HL-60/S4 treated with phorbol 12-myristate 13-acetate at 8.2 ng/mL for 4 days and 3 days (cell line): ENCODE measurements around the gene KCNMA1.

ENCODE experiments used
- in situ Hi-C: fragments of 300-500 bp; cut with MboI; formaldehyde crosslinking; loops from 2 replicates; pipeline ENCODE4 v1.15.0; 2022; ENCODE audit warnings: low sequenced_read_pairs

KCNMA1 gene

DNA sequence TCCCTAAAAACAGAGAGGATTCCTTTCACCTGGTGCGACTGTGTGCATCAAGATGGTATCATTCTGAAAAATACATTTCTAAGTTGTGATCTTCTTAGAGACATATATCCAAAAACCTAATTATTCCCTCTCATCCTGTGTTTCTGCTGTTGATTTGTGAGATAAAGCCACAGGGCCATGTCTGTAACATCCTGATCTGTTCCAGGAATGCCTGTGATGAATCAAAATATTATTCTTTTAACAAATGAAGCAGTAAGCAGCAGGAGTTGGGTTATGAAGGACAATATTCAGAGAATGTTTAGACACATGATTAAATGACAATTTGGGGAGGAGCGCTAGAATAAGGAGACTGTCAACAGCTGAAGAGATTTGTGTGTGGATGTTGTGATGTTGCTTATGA is 731.4 kb downstream of the KCNMA1 start:
- in situ Hi-C loops = no loop called here

DNA sequence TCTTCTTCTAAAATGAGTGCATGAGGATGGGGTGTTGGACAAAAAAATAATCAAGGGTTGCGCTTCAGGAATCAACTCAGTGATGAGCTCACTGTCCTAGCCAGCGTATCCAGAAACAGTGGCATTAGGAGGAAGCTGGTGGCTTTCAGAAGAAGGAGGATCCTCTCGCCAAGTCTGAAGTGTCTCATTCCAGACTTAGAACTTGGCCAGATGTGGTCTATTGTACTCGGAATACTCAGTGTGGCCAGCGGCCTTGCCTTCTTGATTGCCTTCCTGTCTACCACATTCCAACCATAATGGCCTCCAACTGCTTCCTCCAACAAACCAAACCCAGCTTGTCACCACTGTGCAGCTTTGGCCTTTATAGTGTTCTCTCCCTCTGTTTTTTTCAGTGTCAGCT is 732.4 kb downstream of the KCNMA1 start:
- in situ Hi-C loops = no loop called here

DNA sequence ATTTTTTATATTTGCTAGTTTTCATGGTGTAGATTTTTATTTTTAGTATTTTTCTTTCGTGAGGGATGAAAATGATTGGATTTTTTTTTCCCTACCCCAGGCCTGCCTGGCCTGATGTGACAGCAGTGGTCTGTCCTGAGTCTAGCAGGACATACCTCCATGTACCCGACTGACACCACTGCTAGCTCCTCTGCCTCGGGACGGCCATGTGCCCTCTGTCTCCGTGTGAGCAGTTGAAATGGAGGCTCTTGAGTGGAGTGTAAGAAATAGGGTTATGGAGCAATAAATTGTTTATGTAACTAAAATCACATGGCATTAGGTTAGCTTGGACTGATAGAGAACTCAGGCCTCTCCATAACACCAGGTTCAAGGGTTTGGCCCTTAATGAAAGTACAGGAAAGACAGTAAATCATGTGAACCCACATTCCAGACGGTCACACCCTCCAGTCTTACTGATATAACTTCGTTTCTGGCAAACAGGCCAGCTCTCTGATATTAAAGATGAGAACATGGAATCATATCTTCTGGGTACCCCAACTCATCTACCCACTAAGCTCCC is 734.1 kb downstream of the KCNMA1 start:
- in situ Hi-C loops = no loop called here

DNA sequence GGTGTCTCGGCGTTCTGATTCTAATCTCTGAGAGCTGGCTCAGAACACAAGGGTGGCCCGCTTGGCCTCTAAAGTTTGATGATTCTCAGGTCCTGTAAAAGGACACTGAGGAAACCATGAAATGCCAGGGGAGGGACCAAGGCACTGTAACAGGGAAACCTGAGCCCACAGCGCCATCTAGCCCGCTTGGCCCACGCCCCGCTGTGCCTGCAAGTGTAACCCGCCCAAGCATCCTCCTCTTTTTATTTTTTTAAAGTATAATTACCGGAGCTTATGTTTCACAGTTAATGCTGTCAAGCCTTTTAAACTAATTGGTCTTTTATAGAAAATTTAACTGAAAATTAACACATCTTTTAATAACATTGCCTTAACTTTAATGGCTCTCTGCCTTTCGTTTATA is 734.7 kb downstream of the KCNMA1 start:
- in situ Hi-C loops = no loop called here

DNA sequence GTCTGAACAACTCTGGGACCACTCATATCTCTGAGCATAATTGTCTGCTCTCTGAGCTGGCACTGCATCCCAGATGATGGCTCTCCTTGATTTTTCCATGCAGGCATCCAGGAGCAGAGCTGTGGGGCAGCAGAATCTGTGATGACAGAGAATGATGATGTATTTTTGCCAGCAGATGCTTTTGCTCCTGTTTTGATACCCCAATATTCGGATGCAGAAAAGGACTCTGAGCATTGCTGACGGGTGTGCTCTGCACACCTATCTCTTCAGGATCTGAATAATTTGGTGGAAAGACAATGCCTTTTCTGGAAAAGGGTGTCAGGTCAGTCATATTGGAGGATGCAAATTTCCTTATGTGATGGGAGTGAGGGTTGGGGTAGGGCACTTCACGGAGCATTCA is 735.9 kb downstream of the KCNMA1 start:
- in situ Hi-C loops = no loop called here

DNA sequence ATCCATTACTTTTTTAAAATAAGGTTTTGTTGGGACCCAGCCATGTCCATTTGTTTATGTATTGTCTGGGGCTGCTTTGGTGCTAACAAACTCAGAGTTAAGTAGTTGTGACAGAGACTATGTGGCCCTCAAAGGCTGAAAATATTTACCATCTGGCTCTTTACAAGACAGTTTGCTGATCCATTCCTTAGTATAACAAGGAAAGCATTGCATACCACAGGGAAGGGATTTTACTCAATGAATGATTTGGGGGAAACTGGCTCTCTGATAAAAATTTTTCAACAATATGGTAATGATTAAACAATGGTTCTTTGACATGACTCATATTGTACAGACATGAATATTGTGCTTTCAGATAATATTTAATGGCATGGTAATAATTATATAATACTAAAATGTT is 738.1 kb downstream of the KCNMA1 start:
- in situ Hi-C loops = no loop called here

DNA sequence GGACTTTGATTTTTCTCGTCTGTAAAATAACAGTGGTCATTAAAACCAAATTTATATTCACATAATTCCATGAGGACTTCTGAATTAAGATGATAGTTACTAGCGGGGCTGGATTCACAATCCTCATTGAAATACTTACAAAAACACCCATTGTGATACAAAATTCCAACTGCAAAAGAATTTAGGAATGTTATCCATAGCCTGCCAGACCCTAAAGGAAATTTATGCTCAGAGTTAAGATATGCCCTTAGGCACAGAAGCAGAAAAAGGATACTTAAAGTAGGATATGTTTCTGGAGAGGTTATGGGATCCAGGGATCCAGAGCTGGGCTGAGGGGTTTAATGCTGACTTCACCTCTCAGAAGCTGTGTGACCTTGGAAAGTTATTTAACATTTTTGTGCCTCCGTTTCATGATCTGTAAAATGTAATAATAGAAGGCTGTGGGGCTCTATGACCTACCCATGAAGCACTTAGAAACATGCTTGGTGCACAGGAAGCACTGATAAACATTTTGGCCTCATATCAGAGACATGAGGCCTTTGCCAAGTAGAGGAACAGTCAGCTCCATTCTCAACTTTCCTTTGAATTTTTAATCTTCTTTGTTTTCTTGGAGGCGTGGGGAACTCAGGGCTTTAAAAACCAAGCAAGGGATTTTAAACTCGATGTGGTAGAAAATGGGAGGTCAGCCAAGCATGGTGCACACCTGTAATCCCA is 744.7 kb downstream of the KCNMA1 start:
- in situ Hi-C loops = no loop called here

DNA sequence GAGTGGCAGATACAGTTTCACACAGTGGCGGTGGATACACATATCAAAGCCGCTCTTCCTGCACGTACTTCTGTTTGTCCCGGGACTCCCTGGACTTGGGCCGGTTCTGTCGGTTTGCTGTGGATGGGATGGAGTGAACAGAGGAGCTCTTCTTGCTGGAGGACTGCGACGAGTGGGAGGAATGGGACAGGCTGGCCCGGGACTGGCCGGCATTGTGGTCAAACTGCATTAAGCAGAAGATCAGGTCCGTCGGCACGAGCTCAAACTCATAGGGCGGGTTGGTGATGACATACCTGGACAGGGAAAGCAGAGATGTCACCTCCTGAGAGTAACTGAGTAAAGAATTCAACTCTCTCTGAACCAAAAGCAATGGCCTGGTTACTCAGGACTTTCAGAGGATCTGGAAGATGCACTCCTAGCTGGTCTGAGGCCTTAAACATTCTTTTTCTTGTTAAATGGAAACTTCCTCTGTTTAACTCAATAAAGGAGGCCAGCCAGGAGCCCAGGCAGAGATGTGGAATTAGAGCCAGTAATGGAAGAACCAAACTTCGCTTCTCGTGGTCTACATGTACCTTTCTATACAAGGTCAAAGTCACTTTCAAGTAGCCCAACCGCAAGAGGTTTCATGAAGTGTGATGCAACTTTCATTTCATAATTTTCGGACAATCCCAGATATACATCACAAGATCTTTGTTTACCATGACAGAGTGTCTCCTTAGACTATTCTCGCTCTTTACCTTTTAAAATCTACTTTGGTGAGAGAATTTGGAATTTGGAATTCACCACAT is 750.2 kb downstream of the KCNMA1 start:
- in situ Hi-C loops = no loop called here

DNA sequence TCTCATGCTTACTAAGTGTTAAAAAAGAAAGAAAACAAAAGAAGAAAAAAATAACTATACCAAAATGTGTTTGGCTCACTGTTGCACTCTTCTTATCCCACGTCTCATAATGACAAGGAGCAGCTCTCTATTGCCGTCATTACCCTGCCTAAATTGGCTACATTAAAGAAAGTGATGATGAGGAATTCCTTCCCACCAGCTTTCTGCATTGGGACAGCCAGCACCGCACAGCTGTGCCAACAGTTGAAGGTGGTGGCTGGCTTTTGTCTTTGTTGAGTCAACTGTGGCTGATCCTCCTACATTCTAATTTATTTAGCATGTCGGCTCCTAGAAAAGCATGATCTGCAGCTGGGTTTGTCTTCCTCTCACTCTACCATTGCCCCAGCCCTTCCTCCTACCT is 751.8 kb downstream of the KCNMA1 start:
- in situ Hi-C loops = no loop called here

DNA sequence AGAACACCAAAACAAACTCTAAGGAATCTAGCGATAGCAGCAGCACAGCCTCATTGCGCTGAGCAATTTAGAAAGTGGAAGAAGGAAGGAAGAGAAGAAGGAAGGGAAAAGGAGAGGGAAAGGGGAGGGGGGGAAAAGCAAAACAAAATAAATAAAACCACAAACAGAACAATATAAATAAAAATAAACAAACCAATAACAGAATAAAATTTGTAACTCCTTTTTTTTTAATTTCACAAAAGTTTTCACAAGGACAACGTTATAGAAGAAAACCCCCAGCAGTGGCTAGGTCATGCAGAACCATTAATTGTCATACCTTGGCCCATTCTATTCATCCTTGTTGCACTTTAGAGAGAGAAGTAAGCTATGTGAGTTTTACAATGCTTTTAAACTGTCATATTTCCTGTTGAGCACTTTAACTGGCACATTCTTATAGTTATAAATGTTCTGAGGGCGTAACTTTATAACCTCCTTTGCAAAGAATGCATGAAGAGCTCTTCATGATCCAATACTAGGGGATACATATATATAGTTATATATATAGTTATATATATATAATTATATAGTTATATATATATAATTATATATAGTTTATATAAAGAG is 752.8 kb downstream of the KCNMA1 start:
- in situ Hi-C loops = no loop called here

DNA sequence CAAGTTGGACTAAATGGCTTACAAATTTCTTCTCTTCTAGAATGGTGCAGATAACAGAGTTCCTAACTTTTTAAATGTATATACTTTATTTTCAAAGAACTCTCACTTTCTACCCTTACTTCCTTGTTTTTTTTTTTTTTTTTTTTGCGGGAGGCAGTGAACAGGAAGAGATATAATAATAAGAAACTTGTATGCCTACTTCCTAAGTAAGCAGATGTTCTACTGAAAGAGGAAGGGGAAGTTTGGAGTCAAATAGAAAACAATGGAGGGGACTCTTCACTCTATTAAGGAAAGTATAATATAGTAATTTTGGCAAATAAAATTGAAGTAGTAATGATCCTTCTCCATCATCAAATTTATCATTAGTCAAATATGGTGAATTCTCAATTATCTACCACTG is 754.0 kb downstream of the KCNMA1 start:
- in situ Hi-C loops = no loop called here

DNA sequence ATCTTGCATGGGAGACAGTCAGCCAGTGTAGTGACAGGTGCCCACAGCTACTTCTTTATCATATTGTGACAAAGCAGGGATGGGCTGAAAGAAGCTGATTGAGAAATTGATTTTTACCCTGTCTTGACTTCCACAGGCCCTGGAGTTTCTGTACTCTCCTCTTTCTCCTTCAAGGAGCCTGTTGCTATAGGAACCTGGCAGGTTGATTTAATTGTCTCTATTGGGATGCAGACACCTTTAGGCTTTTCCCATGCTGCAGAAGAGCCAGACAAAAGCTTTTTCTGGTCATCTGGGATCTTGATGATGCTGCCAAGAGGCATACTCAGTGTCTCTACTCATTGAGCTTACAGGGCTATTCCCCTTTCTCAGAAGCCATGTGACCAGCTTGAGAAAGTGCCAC is 754.8 kb downstream of the KCNMA1 start:
- in situ Hi-C loops = no loop called here

DNA sequence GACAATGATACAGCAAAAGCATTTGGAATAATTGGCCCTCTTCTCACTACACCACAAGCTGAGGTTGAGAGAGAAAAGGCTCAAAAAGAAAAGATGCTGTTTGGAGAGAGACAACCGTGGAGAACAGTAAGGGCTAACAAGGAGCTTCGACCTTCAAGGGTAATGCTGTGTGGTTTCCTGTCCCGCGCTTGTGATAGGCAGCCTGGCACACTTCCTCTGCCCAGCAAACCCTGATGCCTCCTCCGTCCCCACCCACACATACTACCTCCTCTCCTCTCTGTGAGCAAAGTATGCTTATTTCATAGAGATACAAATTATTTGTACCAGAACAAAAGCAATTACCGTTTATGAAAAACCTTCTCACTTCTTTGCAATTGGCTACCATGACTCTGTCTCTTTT is 755.4 kb downstream of the KCNMA1 start:
- in situ Hi-C loops = no loop called here

DNA sequence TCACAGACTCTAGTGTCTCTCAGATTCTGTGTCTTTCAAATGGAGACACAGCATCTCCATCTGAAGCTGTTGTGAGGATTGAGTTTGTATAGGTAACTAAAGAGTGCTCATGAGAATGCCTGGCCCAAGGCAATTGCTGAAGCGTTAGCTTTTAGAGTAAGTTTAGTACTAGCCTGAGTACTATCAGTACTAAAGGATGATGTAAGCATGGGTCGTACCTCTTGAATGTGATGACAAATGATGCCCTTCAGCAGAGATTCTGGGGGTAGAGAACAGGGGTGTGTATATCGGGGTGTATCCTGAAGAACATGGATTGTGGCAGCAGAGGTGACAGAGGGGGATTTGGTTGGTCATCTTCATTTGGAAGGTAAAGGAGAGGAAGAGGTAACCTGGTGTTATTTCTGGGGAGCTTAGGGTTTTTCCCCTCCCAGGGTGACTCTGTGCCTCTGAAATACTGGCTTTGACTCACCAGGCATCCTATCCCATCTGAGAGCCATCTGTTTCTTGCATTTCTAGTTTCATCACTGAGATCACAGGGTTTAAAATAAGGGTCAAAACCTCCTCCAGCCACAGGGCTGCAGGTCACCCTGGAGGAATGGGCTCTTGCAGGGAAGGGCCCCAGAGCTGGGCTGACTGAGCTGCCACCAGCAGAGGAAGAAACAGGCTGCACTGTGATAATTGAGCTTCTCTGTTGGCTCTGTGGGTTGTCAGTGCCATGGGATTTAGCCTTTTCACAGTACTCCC is 756.0 kb downstream of the KCNMA1 start:
- in situ Hi-C loops = no loop called here

DNA sequence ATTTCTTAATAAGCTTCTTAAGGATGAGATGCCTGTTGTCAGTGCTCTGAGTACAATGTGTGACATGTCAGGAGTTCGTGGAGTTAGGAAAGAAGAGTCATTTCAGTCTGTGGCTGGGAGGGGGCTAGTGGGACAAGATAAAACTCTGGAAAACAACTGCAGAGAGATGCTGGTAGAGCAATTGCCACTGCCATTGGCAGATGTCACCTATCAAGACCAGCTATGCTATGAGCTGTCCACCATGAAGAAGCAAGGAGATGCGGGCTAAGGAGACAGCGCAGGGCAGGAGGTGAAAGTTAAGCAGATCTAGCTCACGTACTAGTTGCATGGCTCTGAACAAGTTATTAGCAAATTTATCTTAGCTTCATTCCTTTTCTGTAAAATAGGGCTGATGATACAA is 756.7 kb downstream of the KCNMA1 start:
- in situ Hi-C loops = no loop called here

DNA sequence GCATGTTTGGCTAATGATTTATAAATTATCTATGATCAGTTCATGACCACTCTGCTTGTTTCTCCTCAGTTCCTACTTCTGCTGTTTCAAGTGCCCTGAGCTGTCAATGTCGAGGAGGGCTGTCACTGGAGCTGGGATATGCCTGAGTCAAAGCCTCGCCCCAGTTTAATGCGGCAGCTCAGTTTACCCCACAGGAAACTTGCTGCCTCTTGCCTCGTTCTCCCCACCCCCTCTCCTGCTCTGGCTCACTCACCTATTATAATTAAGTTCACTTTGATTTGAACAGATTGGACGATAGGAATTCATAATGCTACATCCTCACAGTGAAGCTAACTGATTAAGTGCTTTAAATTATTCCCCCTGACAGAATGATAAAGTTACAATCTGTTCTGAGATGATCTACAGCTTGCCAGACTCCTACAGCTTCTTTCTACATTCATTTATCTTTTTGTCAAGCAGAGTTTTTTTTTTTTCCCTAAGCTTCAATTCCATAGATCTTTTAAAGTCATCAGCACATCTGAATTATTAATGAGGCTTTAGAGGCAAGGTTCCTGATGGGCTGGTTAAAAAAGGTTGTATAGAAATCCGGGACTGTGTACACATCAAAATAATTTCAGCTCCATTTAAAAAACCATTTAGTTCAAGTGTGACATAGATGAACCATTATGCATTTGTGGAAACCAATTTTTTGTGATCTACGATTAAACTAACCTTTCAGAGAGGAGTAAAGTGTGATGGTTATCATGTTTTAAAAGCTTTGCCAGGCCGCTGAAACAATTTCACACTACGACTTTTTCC is 758.3 kb downstream of the KCNMA1 start:
- in situ Hi-C loops = no loop called here

DNA sequence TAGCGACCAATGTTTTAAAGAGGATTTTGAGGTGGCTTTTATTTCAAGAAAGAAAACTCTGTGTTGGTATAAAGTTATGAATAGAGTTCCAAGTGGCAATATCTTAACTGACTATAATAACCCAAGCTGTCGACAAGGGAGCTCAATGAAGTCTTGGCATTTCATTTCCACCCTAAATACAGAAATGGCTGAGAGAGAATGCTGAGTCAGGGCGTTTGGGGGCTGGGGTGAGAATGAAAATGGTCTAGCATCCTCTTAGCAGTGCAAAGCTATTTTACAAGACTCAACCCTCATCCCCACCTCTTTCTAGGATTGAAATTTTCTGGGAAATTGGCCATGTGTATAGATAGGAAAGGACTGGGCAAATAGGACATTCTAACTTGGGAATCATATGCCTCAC is 759.1 kb downstream of the KCNMA1 start:
- in situ Hi-C loops = no loop called here

DNA sequence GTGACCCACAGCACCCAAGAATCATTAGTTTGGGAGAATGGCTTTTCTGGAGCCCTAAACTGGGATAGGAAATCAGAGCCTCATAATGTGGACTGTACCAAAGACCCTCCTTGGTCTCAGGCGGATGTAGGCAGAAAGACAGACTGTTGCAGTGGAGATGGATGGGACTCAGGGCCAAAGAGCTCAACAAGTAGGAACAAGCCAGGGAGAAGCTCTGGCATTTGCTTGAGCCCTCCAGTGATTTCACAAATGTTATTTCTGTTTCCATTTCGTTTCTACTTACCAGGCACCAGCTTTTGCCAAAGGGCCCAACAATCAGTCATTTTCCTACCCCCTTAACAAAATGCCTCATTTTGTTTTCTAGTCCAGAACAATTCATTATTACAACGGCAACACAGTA is 762.7 kb downstream of the KCNMA1 start:
- in situ Hi-C loops = no loop called here

DNA sequence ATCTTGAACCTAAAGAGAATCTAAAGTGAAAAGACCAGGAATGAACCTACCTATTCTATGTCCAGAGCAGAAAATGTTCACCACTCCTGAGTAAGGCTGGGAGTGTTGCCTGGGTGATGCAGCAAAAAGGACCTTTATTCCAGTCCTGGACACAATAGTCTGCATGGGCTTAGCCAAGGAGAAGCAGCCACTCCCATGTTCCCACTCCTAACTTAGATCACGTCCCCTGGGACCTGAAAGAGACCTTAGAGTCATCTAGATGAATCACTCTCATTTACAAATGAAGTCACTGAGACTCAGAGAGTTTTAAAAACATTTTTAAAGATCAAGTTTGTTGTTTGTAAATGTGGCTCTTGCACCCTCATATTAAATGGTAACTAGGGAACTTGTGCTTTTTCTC is 763.4 kb downstream of the KCNMA1 start:
- in situ Hi-C loops = no loop called here

DNA sequence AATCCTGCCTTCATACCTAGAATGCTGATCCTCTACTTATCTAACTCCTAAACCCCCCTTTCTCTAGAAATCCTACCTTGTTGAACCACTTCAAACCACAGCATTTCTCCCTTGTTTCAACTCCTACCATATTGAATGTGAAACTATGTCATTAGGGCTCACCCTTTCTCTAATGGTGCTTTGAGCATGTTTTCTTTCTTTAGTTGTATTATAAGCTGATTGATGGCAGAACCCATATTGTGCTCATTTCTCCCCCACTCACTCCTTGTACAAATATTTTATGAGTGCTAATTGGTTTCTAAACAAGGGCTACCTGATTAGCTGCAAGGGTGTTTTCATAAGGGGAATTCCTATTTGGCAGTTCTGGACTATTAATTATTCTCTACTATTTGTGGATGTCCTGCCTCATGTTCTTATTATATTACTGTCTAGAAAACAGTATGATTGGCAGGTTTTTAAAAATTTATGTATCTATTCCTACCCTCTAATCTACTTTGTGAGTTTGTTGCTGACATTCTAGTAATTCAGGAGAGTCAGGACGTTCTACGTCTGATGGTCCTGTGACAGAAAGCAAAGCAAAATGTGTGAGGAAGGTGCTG is 765.8 kb downstream of the KCNMA1 start:
- in situ Hi-C loops = no loop called here
